Measurements from ENCODE around the gene AFF3.

- TF ChIP-seq CTCF (IDR thresholded peaks at IDR 0.05; ENCODE audit: low read depth, low read length, poor library complexity, severe bottlenecking) (no peak), EZH2phosphoT487 (IDR thresholded peaks at IDR 0.05; ENCODE audit: borderline replicate concordance, low read length) (no peak)
Measured at GRCh38 chr2:99944019-99944418, 198.4 kb downstream of the AFF3 start.
